Activated T-helper 9 cell treated with anti-CD3 and anti-CD28 coated beads, Interleukin-2, amount 50 U/mL, for 16 hours (primary cell): ENCODE data around the gene NRXN3.

Experiments used
- DNase-seq: peaks from one replicate; pipeline ENCODE4 v3.0.0-alpha.2; 2020; ENCODE audit warnings: low read depth

NRXN3 gene

DNA sequence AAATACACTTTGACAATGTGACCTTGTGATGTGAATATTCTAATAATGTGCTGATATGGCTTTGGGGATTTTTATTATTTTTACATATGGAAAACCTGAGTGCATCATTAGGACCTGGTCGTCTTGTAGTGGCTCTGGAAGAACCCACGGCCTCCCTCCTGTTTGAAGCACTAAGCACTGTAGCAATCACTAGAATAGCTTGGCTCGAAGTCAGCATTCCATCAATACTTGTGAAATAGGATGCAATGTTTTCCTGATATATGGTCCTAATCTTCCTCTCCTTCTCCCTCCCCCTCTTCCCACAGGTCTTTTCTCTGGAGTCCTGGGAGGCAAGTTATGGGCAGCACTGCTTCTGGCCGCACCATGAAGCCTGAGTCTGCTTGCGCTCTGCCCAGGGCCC, 71.9 kb downstream of the NRXN3 start:
- DNase-seq, result no peak

DNA sequence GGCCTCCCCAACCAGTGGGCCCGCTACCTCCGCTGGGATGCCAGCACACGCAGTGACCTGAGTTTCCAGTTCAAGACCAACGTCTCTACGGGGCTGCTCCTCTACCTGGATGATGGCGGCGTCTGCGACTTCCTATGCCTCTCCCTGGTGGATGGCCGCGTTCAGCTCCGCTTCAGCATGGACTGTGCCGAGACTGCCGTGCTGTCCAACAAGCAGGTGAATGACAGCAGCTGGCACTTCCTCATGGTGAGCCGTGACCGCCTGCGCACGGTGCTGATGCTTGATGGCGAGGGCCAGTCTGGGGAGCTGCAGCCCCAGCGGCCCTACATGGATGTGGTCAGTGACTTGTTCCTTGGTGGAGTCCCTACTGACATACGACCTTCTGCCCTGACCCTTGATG, 73.0 kb downstream of the NRXN3 start:
- no peak for DNase-seq

DNA sequence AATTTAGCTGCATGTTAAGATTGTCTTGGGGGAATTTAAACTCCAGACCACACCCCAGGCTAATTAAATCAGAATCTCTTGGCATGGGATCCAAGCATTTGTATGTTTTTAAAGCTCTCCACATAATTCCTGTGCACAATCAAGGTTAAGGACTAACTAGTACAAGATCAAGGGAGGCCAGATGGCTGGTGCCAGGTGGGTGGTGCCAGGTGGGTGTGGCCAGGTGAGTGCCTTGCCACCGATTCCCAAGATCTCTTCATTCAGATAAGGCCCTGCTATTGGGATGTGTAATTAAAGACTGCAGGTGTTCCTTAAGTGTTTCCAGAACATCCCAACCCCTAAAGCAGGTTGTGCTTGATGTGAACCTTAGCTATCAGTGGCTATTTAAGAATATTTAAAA, 75.1 kb downstream of the NRXN3 start:
- DNase-seq, result no peak

DNA sequence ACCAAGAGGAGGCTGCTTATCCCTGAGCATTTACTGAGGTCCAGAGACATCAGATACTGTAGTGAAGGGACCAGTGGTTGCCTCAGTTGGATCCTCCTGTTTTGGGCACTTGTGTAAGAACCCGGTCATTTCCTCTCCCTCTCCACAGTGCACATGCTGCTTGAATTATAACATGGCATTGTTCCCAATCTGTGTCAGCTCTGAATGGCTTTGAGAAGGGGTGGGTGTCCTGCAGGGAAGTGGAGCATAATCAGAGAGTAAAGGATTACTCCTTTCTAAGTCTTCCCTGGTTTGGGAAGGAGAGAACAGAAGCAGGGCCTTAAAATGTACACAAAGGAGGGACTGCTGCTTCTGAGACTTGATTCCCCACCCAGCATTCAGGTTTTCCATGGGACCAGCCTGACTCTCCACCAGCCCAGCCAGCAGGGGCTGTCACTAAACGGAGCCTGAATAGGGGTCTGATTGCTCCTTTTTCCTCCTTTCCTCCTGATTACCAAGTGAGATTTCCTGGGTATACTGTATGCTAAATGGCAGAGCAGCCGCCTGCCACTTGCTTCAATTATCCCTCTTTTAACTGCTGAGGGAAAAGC, 78.4 kb downstream of the NRXN3 start:
- no peak for DNase-seq

DNA sequence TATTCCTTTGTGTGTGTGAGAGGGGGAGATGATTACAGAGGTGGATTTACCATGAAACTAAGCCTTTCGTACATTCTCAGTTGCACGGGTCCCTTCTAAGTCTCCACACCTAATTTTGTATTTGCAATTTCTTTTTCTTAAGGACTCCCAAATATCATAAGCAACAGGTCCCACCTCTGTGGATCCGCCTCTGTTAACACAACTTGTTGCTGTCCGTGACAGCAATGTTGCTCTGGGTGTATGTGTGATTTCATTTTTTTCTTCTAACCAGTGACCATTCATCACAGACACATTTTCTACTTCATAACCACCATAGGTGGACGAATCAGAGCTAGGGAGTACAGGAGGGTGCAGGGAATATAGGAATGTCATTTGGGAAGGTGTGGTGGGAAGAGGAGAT, 81.1 kb downstream of the NRXN3 start:
- no peak for DNase-seq

DNA sequence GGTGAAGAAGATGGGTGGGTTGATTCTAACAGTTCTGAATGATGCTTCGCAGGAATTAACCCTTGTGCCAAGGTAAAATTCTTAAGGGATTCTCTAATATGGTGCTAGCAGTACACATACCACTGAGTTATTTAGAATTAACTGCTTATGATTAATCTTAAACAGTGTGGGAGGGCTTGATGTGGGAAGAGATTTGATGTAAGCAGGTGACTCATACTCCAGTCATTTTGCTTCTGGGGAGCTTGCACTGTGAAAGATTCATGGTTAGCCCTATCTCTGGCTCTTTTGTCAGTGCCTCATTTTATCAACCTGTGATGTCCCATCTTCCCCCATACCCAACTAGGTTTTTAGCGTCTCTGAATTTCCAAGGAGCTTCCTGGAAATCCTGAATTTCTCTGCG, 83.8 kb downstream of the NRXN3 start:
- DNase-seq, result no peak

DNA sequence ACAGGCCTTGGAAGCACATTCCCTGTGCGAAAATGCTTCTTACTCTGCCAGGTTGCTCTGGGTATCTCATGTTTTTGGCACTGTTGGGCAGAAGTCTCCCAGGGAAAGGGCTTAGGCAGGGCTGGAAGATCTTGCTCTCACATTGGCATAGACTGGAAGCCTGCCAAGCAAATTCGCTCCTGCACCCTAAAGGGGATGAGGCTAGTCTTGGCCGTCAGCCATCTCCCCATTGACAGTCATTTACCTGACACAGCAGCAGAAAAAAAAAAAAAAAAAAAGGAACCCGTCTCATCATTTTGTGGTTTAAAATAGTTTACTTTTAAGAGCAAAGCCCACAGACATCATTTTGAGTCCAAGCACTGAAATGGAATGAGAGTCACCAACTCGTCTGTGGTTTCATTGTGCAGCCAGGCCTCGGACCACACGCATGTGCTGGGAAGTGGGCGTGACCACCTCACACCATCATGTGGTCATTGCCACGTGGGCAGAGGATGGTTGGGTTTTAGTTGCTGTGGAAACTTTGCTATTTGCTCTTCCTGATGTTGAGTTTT, 84.8 kb downstream of the NRXN3 start:
- DNase-seq, result no peak

DNA sequence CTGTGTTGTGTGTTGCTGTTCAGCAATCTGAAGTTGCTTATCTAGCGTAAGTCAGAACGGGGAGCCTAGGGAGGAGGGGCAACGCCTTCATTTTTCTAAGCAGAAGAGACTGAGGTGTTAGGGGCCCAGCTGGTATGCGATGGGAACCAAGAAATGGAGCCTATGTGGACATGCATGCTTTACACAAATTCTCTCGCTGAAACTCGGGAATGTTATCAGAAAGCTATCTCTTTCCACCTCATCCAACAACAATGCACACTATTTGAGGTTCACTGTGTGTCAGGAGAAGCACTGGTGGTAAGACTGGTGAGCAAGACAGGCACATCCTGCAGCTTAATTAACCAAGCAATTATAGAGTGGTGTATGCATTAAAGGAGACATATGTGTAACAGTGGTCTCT, 89.7 kb downstream of the NRXN3 start:
- DNase-seq, result no peak

DNA sequence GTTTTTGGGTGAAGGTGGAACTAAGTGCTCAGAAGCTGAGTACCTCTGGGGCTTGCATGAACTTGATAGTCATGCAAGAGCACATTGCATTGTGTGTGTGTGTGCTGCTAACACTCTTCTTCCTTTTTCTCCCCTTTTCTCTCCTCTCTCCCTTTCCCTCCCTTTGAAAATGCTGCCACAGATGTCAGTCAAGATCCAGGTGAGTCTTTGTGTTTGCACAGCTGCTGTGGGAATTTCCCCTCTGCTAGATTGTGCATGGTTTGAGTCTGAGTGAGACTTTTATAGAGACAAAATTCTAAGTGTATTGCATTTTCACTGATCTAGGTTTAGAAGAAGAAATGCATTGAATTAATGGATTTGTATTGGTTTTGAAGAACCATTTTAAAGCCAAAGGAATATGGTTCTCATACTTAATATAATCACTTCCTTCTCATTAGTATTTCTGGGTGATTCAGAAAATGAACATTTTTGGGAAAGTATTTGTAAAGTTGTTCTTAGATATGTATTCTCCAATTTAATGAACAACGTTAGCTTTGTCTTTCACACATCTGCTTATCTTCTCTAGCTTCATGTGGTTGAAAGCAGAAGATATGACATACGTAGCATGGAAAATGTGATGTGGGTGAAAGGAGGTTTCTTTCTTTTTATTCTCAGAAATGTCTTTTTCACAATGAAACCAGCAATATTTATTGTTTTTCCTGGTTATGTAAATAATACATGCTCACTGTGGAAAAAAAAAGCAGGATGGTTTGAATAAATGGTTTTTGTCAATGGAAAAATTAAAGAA, 108.5 kb downstream of the NRXN3 start:
- no peak for DNase-seq

DNA sequence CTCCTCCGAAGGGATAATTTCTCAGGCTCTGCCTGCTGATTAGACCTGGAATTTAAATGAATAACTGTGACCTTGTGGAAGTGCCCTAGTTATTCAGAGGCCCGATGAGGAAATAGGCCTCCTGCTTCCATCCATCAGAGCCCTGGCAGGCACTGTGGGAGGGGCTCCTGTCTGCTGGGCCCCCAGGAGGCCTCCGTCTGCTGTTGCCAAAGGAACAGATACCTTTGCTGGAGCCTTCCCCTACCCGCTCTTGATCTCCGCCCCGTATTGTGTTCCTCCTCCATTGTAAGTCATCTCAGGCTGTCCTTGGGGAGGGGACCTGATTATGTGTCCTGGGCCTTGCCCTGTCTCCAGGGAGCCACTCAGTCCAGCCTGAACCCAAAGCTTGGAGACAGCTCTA, 112.3 kb downstream of the NRXN3 start:
- DNase-seq, result no peak

DNA sequence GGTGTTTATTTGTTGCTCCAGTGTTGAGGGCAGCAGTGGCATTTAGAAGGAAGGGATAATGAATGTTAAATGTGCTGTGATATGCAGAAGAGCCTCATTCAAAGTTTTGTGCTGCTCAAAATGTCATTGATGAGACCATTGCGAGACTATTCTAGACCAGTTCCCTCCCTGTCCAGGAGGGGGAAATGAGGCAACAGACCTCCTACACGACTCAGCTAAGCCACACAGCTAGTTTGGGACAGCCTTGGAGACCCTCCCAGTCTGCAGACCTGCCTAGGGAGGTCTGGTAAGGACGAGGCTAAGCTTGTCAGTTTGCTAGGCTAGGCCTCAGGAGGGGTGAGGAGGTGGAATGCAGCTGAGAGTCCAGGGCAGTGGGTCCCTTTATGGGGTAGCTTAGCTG, 116.0 kb downstream of the NRXN3 start:
- no peak for DNase-seq

DNA sequence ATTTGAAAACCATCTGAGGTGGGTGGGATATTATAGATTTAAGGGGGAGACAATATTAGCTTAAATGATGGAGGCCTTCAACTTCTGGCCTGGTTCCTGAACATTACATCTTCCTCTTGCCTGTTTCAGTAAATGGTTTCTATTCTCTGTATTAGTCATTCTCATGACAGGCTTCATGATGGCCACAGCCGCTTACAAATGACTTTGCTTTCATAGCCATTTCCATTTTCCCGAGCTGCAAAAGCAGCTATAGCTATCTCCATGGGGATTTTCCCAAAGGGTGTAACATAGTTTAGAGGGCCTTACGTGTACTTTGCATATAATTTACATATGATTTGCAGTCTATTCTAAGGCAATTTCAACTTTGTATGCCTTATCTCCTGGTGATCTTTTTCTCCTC, 121.8 kb downstream of the NRXN3 start:
- no peak for DNase-seq

DNA sequence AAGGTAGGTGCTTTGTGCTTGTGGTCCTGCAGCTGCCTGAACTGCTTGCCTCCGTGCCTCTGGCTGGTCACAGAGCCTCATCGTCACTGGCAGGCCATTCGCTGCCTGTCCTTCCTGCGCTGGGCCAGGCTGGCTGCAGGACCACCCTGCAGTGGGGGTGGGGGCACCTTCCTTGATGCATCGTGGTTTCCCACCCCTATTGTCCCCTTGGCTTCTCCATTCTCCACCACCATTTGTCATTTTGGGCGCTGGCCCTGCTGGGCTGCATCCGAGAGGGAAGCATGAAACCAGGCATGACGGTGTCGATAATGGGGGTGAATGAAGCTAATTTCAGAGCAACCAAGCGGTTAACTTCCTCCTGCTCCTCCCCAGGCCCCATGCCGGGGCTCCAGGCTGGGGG, 127.7 kb downstream of the NRXN3 start:
- DNase-seq, result no peak

DNA sequence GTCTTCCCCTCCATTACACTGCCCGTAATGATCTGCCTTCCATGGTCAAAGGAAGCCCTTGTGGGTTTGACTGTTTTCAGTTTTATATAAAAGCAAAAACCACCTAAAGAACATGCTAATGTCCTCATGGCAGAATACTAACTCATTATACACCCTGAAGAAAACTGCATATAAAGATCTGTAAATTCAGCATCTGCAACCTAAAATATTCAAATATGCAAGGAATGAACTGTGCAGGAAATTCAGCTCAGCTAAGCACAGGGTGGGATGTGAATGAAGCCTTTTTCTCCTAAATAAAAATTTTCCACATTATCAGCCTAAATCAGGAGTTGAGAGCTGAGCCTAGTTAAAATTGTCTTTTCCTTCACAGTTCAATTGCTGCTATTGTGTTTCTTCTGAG, 128.1 kb downstream of the NRXN3 start:
- no peak for DNase-seq

DNA sequence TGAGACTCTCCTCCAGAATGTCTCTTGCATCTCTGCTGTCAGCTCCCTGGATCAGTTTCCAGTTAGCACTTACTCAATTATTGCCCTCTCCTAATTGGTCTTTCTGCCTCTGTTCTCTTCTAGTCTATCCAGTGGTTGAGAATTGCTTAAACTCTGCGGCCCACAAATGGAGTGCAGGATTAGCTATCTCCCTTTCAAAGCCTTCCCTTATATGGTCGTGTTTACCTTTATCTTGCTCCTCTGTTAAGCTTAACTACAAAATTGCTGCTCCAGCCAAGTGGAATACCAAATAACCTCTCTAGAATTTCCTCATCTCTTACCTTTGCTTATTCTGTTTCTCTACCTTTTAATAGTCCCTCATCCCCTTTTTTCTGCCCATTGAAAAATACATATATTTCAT, 132.7 kb downstream of the NRXN3 start:
- no peak for DNase-seq

DNA sequence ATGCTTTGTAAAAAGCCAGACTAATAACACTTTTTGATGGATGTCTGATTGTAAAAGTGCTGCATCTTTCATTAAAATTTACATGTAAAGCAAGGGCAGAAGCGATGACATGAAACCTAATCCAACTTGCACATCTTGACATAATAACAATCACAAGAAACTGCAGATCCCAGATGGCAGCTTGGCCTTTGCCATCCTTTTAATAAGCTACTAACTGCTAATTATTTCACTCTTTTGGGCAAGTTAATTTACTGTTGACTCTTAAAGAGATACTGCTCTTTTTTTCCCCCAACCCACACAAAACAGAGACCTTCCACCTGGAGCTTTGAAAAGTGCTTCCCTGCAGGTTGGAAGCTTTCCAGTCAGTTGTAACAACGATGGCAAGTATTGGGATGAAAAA, 137.5 kb downstream of the NRXN3 start:
- DNase-seq, result no peak

DNA sequence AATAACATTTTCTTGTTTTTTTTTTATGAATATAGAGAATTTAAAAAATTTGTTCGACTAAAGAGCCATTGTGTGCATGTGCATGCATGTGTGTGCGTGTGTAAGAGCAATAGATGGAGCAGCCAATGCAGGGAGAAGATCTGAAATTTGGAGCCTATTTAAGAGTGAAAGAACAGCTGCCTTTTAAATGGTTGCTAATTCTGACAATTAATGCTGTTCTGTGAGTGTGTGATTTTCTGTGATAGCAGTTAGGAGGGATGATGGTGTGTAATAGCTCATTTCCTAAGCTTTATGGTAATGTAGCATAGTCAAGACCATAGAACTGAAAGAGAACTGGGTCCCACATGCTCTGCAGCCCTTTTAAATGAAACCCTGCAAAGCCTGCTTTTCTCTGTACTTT, 137.9 kb downstream of the NRXN3 start:
- no peak for DNase-seq

DNA sequence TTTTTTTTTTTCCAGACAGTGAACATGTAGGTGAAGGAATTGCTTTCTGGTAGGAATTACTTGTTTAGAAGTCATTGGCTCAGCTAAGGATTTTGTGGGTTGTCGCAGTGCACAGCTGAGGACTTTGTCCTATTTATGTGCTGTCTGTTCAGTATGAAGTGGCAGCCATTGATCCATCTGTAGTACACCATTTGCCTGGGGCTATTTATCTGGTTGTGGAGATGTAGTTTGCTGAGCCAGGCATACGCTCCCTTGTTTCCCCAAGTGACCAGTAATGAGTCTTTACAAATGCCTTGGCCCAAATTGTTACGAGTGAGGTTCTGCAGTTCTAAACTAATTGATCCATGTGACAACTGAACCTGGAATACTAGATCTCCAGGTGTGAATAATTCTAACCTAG, 140.1 kb downstream of the NRXN3 start:
- no peak for DNase-seq

DNA sequence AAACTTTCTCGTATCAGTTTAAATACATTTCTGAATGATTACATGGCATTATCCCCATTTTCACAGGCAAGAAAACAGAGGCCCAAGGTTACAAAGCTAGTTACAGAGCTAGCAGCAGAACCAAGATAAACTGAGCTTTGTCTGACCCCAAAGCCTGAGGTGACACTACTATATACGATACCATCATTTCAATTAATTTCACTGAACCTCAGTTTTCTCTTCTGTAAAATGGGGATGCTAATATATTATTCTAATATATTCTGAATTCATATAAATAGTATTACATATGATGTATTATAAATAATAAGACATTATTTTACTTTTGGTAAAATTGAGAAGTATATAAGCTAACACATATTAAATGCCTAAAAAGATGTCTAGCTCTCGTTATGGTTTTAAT, 143.3 kb downstream of the NRXN3 start:
- no peak for DNase-seq

DNA sequence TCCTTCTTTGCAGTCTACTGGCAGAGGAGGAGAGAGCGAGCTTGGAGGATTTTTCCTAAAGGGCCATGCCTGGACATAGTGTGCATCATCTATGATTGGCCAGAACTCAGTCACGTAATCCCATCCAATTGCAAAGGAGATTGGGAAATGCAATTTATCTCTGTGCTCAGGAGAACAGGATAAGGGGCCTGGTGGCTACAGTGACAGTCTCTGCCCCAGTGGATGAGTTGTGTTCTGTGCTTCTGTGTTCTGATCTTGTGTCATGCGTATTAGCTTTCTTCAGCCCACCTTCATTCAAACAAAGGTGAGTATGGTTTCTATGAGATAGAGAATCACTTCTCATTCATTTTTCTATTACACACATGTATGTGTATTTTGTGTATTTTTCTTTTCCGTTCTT, 144.3 kb downstream of the NRXN3 start:
- no peak for DNase-seq

DNA sequence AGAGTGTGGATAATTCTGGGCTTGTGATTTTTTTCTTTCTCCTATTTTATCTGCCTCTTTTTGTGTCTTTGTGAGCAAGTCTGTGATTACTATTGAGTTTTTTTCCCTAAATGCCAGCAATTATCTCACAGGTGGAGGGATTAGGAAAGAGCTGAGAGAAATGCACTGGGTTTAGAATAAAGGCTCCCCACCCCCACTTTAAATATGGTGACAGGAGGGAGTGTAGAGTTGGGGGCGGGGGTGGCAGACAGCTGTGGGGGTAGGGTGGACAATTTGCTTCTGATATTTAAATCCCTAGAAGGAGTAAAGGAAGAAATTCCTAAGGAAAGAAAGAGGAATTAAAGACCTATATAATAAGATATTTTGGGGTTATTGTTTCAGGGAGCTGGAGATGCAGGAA, 145.9 kb downstream of the NRXN3 start:
- no peak for DNase-seq

DNA sequence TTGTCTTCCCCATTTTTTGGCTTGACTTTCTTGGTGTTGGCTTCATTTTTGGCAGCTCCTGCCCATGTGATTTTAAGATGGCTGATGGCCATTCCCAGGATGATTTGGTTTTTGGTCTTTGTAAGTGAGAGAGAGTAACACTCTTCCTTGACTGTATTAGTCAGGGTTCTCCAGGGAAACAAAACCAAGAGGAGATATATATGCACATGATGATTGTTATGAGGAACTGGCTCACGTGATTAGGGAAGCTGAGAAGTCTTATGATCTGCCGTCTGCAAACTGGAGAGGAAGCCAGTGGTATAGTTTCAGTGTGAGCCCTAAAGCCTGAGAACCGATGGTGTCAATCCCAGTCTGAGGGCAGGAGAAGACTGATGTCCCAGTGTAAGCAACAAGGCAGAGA, 146.6 kb downstream of the NRXN3 start:
- no peak for DNase-seq

DNA sequence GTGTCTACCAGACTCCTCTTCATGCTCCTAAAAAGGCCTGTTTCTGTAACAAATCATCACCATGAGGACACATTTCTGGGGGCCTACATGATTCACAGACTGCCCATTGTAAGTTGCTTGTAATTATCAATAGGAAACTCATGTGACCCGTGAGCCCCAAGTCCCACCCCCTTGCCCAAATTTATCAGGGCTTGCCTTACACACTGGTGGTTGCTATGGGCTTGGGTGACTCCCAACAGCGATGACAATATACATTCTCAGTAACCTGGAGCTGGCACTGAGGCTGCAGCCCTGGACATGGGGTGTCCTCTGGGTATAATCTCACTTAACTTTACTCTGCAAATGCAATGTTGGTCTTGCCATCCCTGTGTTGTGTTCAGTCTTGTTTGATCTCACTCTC, 149.2 kb downstream of the NRXN3 start:
- no peak for DNase-seq
